ENCODE data around the gene CDC42EP5. TPM values are rescaled to one million over a fixed set of nuclear protein-coding genes. Genes with fewer than 3 reads are reported as not detected.

The CDC42EP5 gene
- total RNA-seq, 2 donors from 2014 or later = 0.30 TPM; not detected in 1

DNA sequence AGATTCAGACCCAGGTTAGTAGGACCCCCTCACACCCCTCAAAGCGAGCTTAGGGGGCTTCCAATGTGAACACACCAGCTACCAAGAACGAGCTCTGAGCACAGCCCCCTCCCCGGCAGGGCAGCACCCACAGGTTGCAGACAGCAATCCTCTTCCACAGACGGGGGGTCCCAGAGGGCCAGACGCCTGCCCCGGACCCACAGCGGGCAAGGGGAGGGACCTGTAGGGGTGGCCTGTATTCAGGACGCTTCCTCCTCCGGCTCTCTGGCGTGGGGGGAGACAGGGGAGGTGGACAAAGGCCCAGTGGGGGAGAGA, 53.1 kb downstream of the CDC42EP5 start:
- peaks cover 0 to 4% of the 10 kb centered on the region in 2 donors for H3K36me3 Mint-ChIP-seq (ENCODE audit: insufficient read depth in 2 of 2)
- DNase-seq (no peak), ATAC-seq (replicated peaks in 1 of 2) (no peak)
- peaks cover 32% of the 10 kb centered on the region for H3K27me3 Mint-ChIP-seq (ENCODE audit: low read depth)
- H3K9me3 Mint-ChIP-seq = no peaks in the 10 kb centered on the region
- peaks cover 16% of the 10 kb centered on the region for H3K4me1 Mint-ChIP-seq (ENCODE audit: low read depth)
- no peak overlapping the region for H3K4me3 Mint-ChIP-seq
- H3K27ac Mint-ChIP-seq = no peak overlapping the region

DNA sequence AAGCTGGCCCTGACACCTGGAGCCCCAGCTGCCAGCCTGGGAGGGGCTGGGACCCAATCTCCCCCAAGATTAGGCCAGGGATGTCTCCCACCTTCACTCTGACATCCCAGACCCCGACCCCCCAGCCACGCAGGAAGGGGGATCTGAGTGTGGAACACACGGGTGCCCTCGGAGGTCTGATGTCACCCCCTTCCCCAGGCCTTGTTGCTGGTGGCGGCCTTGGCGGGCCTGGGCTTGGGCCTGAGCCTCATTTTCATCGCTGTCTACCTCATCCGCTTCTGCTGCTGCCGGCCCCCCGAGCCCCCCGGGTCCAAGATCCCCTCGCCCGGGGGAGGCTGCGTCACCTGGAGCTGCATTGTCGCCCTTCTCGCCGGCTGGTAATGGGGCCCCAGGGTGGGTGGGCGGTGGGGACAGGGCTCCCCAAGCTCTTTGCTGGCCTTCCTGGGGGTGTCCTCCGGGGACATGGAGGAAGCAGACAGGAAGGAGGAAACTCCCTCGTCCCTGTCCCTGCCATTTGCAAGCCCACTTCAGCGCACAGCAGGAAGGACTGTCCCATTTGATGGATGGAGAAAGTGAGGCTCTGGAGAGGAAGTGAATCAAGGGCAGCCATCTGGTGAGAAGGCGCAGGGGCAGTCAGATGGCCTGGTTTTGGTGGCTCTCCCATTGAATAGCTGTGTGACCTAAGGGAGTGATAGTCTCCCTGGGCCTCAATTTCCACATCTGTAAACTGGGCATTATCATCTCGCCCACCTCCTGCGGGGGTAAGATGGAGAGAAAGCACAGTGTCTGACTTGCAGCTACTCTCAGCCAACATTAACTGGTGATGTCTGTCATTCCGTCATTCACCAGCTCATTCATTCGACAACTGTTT, 53.9 kb downstream of the CDC42EP5 start:
- no peak overlapping the region for H3K27ac Mint-ChIP-seq
- no peak for DNase-seq
- H3K4me1 Mint-ChIP-seq (ENCODE audit: low read depth) = peaks cover 16% of the 10 kb centered on the region
- H3K9me3 Mint-ChIP-seq = peaks cover 1 to 2% of the 10 kb centered on the region in 2 donors
- peaks cover 37% of the 10 kb centered on the region for H3K27me3 Mint-ChIP-seq (ENCODE audit: low read depth)
- ATAC-seq (replicated peaks in 1 of 2) = no peak
- peaks cover 0 to 5% of the 10 kb centered on the region in 2 donors for H3K36me3 Mint-ChIP-seq (ENCODE audit: insufficient read depth in 2 of 2)
- no peak overlapping the region for H3K4me3 Mint-ChIP-seq

DNA sequence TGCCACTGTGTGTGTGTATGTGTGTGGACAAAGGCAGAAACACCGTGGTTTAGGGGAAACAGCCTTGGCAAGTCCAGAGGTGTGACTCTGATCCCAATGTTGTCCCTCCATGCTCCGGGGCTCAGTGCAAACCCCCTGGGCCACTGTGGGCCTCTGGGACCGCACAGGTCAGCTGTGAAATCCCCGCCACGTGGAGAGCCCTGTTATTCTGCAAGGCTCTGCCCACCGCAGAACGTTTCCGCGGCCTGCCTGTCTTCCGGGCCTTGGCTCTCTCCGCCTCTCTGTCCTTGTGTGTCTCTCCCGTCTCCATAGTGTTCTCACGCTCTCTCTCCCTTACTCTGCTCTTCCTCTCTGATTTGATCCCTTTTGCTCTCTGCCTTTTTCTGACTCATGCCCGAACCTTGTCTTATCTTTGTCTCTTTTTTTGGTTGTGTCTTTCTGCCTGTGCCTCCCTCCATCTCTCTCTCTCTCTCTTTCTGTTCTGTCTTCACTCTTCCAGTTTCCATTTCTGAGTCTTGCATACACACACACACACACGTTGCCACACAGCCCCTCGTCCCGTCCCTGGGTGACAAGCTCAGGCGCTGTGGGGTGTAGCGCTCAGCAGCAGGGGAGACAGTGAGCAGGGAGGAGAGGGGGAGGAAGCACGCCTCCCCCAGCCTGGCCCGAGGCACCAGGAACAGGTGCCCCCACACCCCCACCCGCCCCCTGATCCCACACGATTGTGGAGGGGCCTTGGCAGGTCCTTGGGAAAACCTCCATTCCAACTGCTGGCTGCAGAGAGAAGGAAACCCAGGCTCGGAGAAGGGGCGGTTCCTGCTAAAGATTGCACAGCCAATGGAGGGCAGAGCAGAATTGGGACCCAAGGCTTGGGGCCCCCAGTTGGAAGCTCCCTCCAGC, 54.8 kb downstream of the CDC42EP5 start:
- DNase-seq (peak; percentile 27 to 43), ATAC-seq (replicated peaks in 1 of 2) (peak; percentile 63 to 66)
- Mint-ChIP-seq H3K9me3 (peaks cover 6 to 8% of the 10 kb centered on the region in 2 donors), H3K27ac (no peak overlapping the region), H3K36me3 (ENCODE audit: insufficient read depth in 2 of 2) (peaks cover 0 to 12% of the 10 kb centered on the region in 2 donors), H3K4me3 (peak overlapping the region; percentile 47 to 56), H3K4me1 (ENCODE audit: low read depth) (peaks cover 16% of the 10 kb centered on the region), H3K27me3 (ENCODE audit: low read depth) (peaks cover 37% of the 10 kb centered on the region)

DNA sequence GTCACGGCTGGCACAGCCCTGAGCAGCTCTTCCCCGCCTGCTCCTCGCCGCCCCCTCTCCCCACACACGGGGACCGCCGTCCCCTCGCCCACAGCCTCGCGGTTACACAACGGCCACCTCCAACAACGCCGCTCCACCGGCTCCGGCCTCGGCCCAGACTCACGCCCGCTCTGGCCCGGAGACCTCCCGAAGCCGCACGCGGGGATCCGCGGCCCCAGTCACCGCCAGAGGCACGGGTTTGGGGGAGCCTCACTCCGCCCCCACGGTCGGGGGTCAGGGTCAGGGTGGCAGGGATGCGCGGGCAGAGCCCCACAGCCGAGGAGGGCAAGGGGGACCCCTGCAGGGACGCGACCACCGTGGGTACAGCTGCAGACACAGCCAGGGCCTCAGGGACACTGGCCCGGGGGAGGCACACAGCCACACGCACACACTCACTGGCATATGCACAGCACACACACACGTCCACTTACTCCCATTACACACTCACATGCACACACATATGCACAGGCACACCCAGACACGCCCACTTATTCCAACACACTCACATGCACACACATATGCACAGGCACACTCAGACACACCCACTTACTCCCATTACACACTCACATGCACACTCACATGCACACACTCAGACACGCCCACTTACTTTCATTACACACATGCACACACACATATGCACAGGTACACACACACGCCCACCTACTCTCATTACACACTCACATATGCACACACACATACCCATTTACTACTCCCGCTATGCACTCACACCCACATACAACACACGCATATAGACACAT, 56.2 kb downstream of the CDC42EP5 start:
- peaks cover 16% of the 10 kb centered on the region for H3K4me1 Mint-ChIP-seq (ENCODE audit: low read depth)
- peak overlapping the region in 1 of 2 donors; percentile 31 for H3K4me3 Mint-ChIP-seq
- DNase-seq (no peak), ATAC-seq (replicated peaks in 1 of 2) (no peak)
- H3K27me3 Mint-ChIP-seq (ENCODE audit: low read depth) = peaks cover 37% of the 10 kb centered on the region
- peaks cover 0 to 12% of the 10 kb centered on the region in 2 donors for H3K36me3 Mint-ChIP-seq (ENCODE audit: insufficient read depth in 2 of 2)
- H3K9me3 Mint-ChIP-seq = peaks cover 6 to 8% of the 10 kb centered on the region in 2 donors
- no peak overlapping the region for H3K27ac Mint-ChIP-seq

DNA sequence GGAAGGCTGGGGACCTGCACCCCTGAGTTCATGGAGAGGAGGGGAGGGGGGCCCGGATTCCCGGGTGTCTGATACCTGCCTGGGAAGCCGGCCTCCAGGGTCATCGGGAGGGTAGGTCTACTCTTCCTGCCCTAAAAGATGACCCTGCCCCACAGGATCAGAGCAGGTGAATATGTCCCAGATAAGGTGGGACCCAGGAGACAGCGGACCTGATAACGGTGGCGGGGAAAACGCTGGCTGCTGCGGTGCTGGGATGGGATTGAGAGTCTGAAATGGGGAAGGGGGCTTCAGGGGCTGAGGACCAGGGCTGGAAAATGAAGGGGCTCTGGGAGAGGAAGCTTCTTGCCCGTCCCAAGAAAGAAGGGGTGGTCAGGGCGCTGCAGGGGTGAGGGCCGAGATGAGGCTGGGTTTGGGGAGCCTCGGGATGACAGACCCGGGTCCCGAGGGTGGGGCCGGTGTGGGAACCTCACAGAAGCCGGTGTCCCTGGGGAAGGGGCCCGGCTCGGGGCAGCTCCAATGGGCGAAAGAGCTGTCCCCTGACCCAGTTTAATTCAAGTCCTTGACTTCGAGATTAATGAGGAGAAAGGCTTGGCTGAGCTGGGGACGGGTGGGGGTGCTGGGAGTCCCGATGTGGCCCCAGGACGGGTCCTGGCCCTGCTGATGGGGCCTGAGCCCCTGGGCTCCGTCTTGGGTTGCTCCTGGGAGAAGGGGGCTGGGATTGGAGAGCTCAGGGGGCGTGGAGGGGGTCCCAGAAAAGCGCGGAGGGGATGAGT, 57.0 kb downstream of the CDC42EP5 start:
- H3K9me3 Mint-ChIP-seq = peaks cover 6 to 8% of the 10 kb centered on the region in 2 donors
- H3K27ac Mint-ChIP-seq = no peak overlapping the region
- H3K36me3 Mint-ChIP-seq (ENCODE audit: insufficient read depth in 2 of 2) = peaks cover 0 to 12% of the 10 kb centered on the region in 2 donors
- H3K27me3 Mint-ChIP-seq (ENCODE audit: low read depth) = peaks cover 40% of the 10 kb centered on the region
- DNase-seq (no peak), ATAC-seq (replicated peaks in 1 of 2) (no peak)
- H3K4me1 Mint-ChIP-seq (ENCODE audit: low read depth) = peaks cover 16% of the 10 kb centered on the region
- no peak overlapping the region for H3K4me3 Mint-ChIP-seq

DNA sequence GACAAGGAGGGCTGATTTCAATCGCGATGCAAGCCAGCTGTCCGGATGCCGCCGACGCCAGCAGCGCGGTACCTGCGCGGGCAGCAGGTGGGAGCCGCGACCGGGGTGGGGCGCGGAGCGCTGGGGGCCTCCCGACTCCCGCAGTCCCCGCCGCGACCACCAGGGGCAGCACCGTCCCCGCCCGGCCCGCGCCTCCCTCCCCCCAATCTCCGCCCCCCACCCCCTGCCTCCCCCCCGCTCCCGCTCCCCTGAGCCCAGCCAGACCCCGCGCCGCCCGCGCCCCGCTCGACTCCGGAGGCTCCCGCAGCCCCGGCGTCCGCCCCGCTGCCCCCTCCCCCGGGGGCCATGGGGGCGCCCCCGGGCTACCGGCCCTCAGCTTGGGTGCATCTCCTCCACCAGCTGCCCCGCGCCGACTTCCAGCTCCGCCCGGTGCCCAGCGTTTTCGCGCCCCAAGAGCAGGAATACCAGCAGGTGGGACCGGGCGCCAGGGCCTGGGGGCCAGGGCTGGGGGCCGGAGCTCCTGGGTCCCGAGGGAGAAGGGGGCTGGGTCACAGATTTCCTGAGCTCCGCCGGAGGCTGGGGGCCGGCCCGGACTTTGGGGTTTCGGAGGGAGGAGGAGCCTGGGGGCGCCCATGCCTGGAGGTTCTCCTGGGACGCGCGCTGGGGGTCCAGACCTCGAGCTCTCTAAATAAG, 57.7 kb downstream of the CDC42EP5 start, which contains the start of gene TTYH1:
Gene TTYH1, plus strand, starts transcription at position 257 of the 693 bp plus-strand sequence. Its CDS starts 89 bp downstream, at position 346.
- H3K36me3 Mint-ChIP-seq (ENCODE audit: insufficient read depth in 2 of 2) = peaks cover 0 to 12% of the 10 kb centered on the region in 2 donors

More for the DNA sequence above, 57.7 kb downstream of the CDC42EP5 start, which contains the start of gene TTYH1:
- peak; percentile 43 to 58 for ATAC-seq (replicated peaks in 1 of 2)
- Mint-ChIP-seq H3K9me3 (peaks cover 6 to 8% of the 10 kb centered on the region in 2 donors), H3K4me3 (peak within 1 kb of the TSS in 1 of 2 donors; percentile 5), H3K27ac (no peak within 1 kb of the TSS), H3K27me3 (ENCODE audit: low read depth) (peaks cover 47% of the 10 kb centered on the region), H3K4me1 (ENCODE audit: low read depth) (peaks cover 16% of the 10 kb centered on the region)
- peak; percentile 43 to 44 for DNase-seq

Other genes with a start within 250 kb of the CDC42EP5 start
- not detected for gene LILRA6, start 230.5 kb downstream of the CDC42EP5 start, total RNA-seq
- gene LILRB5, start 216.0 kb downstream of the CDC42EP5 start, total RNA-seq = under 1 TPM in 1 of 2 donors, not detected in 1; 0.12 TPM
- gene LILRB2, start 192.2 kb downstream of the CDC42EP5 start, total RNA-seq = not detected
- gene LILRA5, start 160.1 kb downstream of the CDC42EP5 start, total RNA-seq = not detected
- not detected for gene LILRA4, start 134.1 kb downstream of the CDC42EP5 start, total RNA-seq
- 1 to 10 TPM; 3.5 to 8.3 TPM for gene LAIR1, start 108.4 kb downstream of the CDC42EP5 start, total RNA-seq
- gene TTYH1, start 57.8 kb downstream of the CDC42EP5 start, total RNA-seq = under 1 TPM; 0.32 to 0.41 TPM
- 100 to 1,000 TPM; 221 to 283 TPM for gene LENG8, start 24.1 kb downstream of the CDC42EP5 start, total RNA-seq
- gene LENG9, start 9.5 kb downstream of the CDC42EP5 start, total RNA-seq = 1 to 10 TPM; 3.1 to 5.8 TPM
- 10 to 100 TPM in 1 of 2 donors, under 1 TPM in 1; 0.83 to 14.2 TPM for gene LAIR2, start 29.5 kb upstream of the CDC42EP5 start, total RNA-seq
- not detected for gene LILRA2, start 100.5 kb upstream of the CDC42EP5 start, total RNA-seq
- not detected for gene LILRA1, start 120.3 kb upstream of the CDC42EP5 start, total RNA-seq
- 1 to 10 TPM in 1 of 2 donors, under 1 TPM in 1; 0.38 to 3.6 TPM for gene LILRB1, start 157.2 kb upstream of the CDC42EP5 start, total RNA-seq
- gene LILRB4, start 189.7 kb upstream of the CDC42EP5 start, total RNA-seq = not detected